BJ (cell line): Measurements from ENCODE around the gene HSPBAP1. TPM values are rescaled to one million over a fixed set of nuclear protein-coding genes. Genes with fewer than 3 reads are reported as not detected.
"Not testable (repeated sequence)": the region's sequence is repeated elsewhere in the genome, so short reads cannot be mapped to it uniquely, and the experiment has no call there.

ENCODE experiments used
- CTCF ChIA-PET: fragments of 350-600 bp; formaldehyde crosslinking; extraction: SDS; loops from one replicate; lab custom pipeline; 2021; ENCODE audit warnings: antibody characterized with exemption, inconsistent platforms; lab: Yijun Ruan, JAX
- POLR2A ChIA-PET: fragments of 300-600 bp; sonication (Branson Sonifier 250); formaldehyde crosslinking; extraction: SDS; loops from one replicate; lab custom pipeline; 2021; ENCODE audit warnings: antibody characterized with exemption; lab: Charles Lee
- DNase-seq: peaks from one replicate; pipeline ENCODE4 v3.0.0-alpha.2; 2011; ENCODE audit warnings: low read depth
- H3K27me3 ChIP-seq: 2 replicates; pipeline ENCODE4 v1.6.0; 2011; ENCODE audit warnings: low read length; ENCODE audit not compliant: control insufficient read depth, insufficient read depth
- H3K36me3 ChIP-seq: 2 replicates; pipeline ENCODE4 v1.5.1; 2011; ENCODE audit warnings: low read length; ENCODE audit not compliant: control insufficient read depth, insufficient read depth
- H3K4me3 ChIP-seq: 2 replicates; pipeline ENCODE4 v1.5.1; 2011; ENCODE audit warnings: low read depth, mild to moderate bottlenecking, control low read depth, low read length
- CTCF ChIP-seq: IDR thresholded peaks from 2 replicates; pipeline ENCODE4 v1.5.1; 2011; ENCODE audit warnings: low read depth, mild to moderate bottlenecking, control low read depth, inconsistent platforms, low read length, moderate library complexity; ENCODE audit not compliant: insufficient read depth
- polyA plus RNA-seq: library from polyadenylated mRNA; depleted of rRNA; stranded (reverse); fragments of >200 nt; gene quantifications from 2 replicates; pipeline ENCODE4 v1.2.3, GENCODE V29; 2011

HSPBAP1 gene
- polyA plus RNA-seq, 1 experiment, result 2.9 TPM

DNA sequence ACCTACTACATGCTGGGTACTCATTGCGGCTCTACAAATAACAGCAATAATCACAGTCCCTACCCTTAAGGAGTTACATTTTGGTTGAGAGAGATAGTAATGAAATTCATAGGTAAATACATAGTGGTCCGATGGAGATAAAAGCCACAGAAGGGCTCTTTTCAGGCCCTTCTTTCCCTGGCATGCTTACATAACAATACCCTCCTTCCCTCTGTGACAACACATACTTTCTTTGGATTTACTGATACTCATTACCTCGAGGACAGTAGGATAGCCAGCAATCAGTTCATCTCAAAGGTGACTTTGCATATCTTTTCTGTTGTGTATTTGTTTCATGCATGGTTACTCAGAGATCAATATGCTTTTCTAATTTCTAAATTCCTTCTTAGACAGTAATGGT is 54.5 kb downstream of the HSPBAP1 start:
- ChIA-PET CTCF (no interaction called here), POLR2A (no interaction called here)
- Histone ChIP-seq H3K27me3 (no peaks in the 10 kb centered on the region), H3K4me3 (no peak overlapping the region), H3K36me3 (0 out of 2 replicates have a peak, but pooled peaks cover 2% of the 10 kb centered on the region)
- no peak for TF ChIP-seq CTCF
- DNase-seq, result no peak

DNA sequence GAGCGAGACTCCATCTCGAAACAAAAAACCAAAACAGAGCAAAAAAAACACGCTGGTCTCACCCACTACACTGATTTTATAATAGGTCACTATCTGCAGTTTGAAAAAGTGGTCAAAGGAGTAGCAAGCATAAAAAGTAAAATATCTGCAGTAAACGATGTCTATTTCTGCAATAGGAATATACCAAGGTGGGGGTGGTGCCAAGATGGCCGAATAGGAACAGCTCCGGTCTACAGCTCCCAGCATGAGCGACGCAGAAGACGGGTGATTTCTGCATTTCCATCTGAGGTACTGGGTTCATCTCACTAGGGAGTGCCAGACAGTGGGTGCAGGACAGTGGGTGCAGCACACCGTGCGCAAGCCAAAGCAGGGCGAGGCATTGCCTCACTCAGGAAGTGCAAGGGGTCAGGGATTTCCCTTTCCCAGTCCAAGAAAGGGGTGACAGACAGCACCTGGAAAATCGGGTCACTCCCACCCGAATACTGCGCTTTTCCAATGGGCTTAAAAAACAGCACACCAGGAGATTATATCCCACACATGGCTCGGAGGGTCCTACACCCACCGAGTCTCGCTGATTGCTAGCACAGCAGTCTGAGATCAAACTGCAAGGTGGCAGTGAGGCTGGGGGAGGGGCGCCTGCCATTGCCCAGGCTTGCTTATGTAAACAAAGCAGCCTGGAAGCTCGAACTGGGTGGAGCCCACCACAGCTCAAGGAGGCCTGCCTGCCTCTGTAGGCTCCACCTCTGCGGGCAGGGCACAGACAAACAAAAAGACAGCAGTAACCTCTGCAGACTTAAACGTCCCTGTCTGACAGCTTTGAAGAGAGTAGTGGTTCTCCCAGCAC is 60.7 kb downstream of the HSPBAP1 start:
- CTCF ChIA-PET, H3K36me3 ChIP-seq, H3K27me3 ChIP-seq, H3K4me3 ChIP-seq, DNase-seq: not testable (repeated sequence)
- POLR2A ChIA-PET, result interaction anchor here (0.6 kb wide), 1 partner anchor 12 kb away, joined by 3 read pairs; no protein-coding TSS in a partner anchor

GRCh38 chr3:122730240-122730639 is 63.4 kb downstream of the HSPBAP1 start:
- POLR2A ChIA-PET, result no interaction called here
- no peaks in the 10 kb centered on the region for H3K27me3 ChIP-seq
- no peaks in the 10 kb centered on the region for H3K36me3 ChIP-seq
- no peak overlapping the region for H3K4me3 ChIP-seq
- no peak for TF ChIP-seq CTCF
- CTCF ChIA-PET, result no interaction called here
- no peak for DNase-seq

- Histone ChIP-seq H3K4me3 (no peak overlapping the region), H3K27me3 (no peaks in the 10 kb centered on the region), H3K36me3 (no peaks in the 10 kb centered on the region)
- CTCF ChIA-PET, result no interaction called here
- TF ChIP-seq CTCF, result no peak
- DNase-seq, result no peak
- POLR2A ChIA-PET, result no interaction called here
Measured at GRCh38 chr3:122728756-122729514, 64.7 kb downstream of the HSPBAP1 start.

- ChIA-PET CTCF (interaction anchor here (0.6 kb wide), 1 partner anchor 27 kb away, joined by 3 read pairs; no protein-coding TSS in a partner anchor), POLR2A (no interaction called here)
- no peak overlapping the region for H3K4me3 ChIP-seq
- no peak for TF ChIP-seq CTCF
- no peak for DNase-seq
- no peaks in the 10 kb centered on the region for H3K36me3 ChIP-seq
- H3K27me3 ChIP-seq, result no peaks in the 10 kb centered on the region
Measured at GRCh38 chr3:122728186-122728585, 65.4 kb downstream of the HSPBAP1 start.
